K562 treated with DMSO at 1 percent for 48 hours (cell line): ENCODE data around the gene ALDH1A1. TPM values are rescaled to one million over a fixed set of nuclear protein-coding genes. Genes with fewer than 3 reads are reported as not detected.

Experiments
- total RNA-seq: library from RNA; unstranded; fragments of 300-600 nt; gene quantifications from 2 replicates; pipeline ENCODE4 v1.2.3, GENCODE V29; 2022; ENCODE audit warnings: low replicate concordance; ENCODE audit errors: extremely low read depth

ALDH1A1 gene
- total RNA-seq: not detected in 2 replicates

GRCh38 chr9:72952914-72953313 lies at the start of gene ALDH1A1:
ALDH1A1 (minus strand) TSS chr9:72953053; CDS start chr9:72953000, 53 bp downstream.

Other genes starting within 250 kb of the ALDH1A1 start
- not detected in 2 replicates for gene ANXA1, start 198.8 kb upstream of the ALDH1A1 start, total RNA-seq